OCI-LY7 (cell line): Measurements from ENCODE around the gene PTPRN.

Experiments
- EZH2phosphoT487 ChIP-seq: fragments of 200-600 bp; sonication (generic); IDR thresholded peaks from 2 replicates; pipeline ENCODE4 v1.6.1; 2018; ENCODE audit warnings: low read depth, borderline replicate concordance, mild to moderate bottlenecking, mixed run types, antibody characterized with exemption, low read length, moderate library complexity, mixed read lengths
- TF ChIP-seq, protein P1 (sequence below): fragments of 200-600 bp; sonication (generic); conservative IDR thresholded peaks from 2 replicates; pipeline ENCODE4 v1.5.1; 2014; ENCODE audit warnings: mild to moderate bottlenecking, antibody characterized with exemption, low read length, moderate library complexity, mixed read lengths

DNA sequence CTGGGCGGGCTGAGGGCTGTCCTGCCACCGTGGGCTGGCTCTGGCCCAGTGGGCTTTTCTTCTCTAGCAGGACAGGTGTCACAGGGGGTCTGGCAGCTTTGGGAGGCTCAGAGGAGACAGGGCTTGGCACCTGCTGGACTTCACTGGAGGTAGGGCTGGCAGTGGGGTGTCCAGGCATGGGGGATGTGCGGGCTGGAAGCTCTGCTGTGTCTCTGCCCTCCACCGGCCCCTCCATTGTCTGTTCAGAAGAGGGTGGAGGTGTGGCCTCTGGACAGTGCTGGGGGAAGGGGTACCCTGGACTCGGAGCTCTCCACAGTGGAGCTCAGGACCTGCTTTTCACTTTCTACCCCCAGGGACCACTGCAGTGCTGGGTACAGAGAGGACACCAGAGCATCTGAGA, 9.2 kb downstream of the PTPRN start:
- TF ChIP-seq, protein P1, sequence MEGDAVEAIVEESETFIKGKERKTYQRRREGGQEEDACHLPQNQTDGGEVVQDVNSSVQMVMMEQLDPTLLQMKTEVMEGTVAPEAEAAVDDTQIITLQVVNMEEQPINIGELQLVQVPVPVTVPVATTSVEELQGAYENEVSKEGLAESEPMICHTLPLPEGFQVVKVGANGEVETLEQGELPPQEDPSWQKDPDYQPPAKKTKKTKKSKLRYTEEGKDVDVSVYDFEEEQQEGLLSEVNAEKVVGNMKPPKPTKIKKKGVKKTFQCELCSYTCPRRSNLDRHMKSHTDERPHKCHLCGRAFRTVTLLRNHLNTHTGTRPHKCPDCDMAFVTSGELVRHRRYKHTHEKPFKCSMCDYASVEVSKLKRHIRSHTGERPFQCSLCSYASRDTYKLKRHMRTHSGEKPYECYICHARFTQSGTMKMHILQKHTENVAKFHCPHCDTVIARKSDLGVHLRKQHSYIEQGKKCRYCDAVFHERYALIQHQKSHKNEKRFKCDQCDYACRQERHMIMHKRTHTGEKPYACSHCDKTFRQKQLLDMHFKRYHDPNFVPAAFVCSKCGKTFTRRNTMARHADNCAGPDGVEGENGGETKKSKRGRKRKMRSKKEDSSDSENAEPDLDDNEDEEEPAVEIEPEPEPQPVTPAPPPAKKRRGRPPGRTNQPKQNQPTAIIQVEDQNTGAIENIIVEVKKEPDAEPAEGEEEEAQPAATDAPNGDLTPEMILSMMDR, result no peak
- TF ChIP-seq EZH2phosphoT487, result no peak
